Measurements from ENCODE around the gene ELMO1. TPM values are rescaled to one million over a fixed set of nuclear protein-coding genes. Genes with fewer than 3 reads are reported as not detected.

The ELMO1 gene
- polyA plus RNA-seq, 1 donor (not counting 4 experiments of a cell fraction or from before 2014, with no cell fraction given) = not detected

- no peak overlapping the region for H3K4me3 ChIP-seq (ENCODE audit: control insufficient read depth in 2 of 3, extremely low read depth in 1 of 3, insufficient read depth in 2 of 3, low read depth in 1 of 3, low read length in 3 of 3)
- H3K9me3 ChIP-seq (ENCODE audit: control insufficient read depth, low read depth, low read length) = no peaks in the 10 kb centered on the region
- no peaks in the 10 kb centered on the region for H3K4me1 ChIP-seq (ENCODE audit: control insufficient read depth, extremely low read depth, insufficient read depth, low read length)
- no peak for DNase-seq (ENCODE audit: low read depth, low spot score)
- no peak overlapping the region for H2AFZ ChIP-seq (ENCODE audit: control insufficient read depth, low read length)
- H3K9me1 ChIP-seq (ENCODE audit: control insufficient read depth, extremely low read depth, insufficient read depth, low read length) = no peaks in the 10 kb centered on the region
- no peak for TF ChIP-seq EZH2 (IDR thresholded peaks at IDR 0.05; ENCODE audit: low read length)
- no peak for TF ChIP-seq CTCF (optimal IDR thresholded peaks at IDR 0.05 in 1 of 3, IDR thresholded peaks at IDR 0.05 in 1 of 3, conservative IDR thresholded peaks at IDR 0.05 in 1 of 3; ENCODE audit: extremely low read depth in 1 of 3, insufficient read depth in 2 of 3, low read length in 3 of 3)
- H4K20me1 ChIP-seq (ENCODE audit: control insufficient read depth, extremely low read depth, insufficient read depth, low read length) = no peaks in the 10 kb centered on the region
- FAIRE-seq = no peak
- no peak overlapping the region for H3K9ac ChIP-seq (ENCODE audit: control insufficient read depth, extremely low read depth, insufficient read depth, low read length)
- no peaks in the 10 kb centered on the region for H3K36me3 ChIP-seq (ENCODE audit: control insufficient read depth in 2 of 2, extremely low read depth in 1 of 2, insufficient read depth in 2 of 2, low read length in 2 of 2)
- dilution Hi-C loops (cut with MboI; ENCODE audit: extremely low pct_ligation_motif_present, low sequenced_read_pairs) = no loop called here
- H3K27me3 ChIP-seq (ENCODE audit: control insufficient read depth, extremely low read depth, insufficient read depth, low read length) = no peaks in the 10 kb centered on the region
- H3K4me2 ChIP-seq (ENCODE audit: control insufficient read depth, extremely low read depth, insufficient read depth, low read depth, low read length) = no peak overlapping the region
- no peaks in the 10 kb centered on the region for H3K79me2 ChIP-seq (ENCODE audit: control insufficient read depth, insufficient read depth, low read length)
- no peak overlapping the region for H3K27ac ChIP-seq (ENCODE audit: control insufficient read depth, insufficient read depth, low read length)
These were observed 159.3 kb downstream of the ELMO1 start for GRCh38 chr7:37289367-37289766.

- Histone ChIP-seq H3K27me3 (ENCODE audit: control insufficient read depth, extremely low read depth, insufficient read depth, low read length) (no peaks in the 10 kb centered on the region), H4K20me1 (ENCODE audit: control insufficient read depth, extremely low read depth, insufficient read depth, low read length) (no peaks in the 10 kb centered on the region), H3K79me2 (ENCODE audit: control insufficient read depth, insufficient read depth, low read length) (no peaks in the 10 kb centered on the region), H3K4me1 (ENCODE audit: control insufficient read depth, extremely low read depth, insufficient read depth, low read length) (no peaks in the 10 kb centered on the region), H3K27ac (ENCODE audit: control insufficient read depth, insufficient read depth, low read length) (no peak overlapping the region), H3K9me3 (ENCODE audit: control insufficient read depth, low read depth, low read length) (no peaks in the 10 kb centered on the region), H3K9me1 (ENCODE audit: control insufficient read depth, extremely low read depth, insufficient read depth, low read length) (no peaks in the 10 kb centered on the region), H2AFZ (ENCODE audit: control insufficient read depth, low read length) (no peak overlapping the region), H3K4me3 (ENCODE audit: control insufficient read depth in 2 of 3, extremely low read depth in 1 of 3, insufficient read depth in 2 of 3, low read depth in 1 of 3, low read length in 3 of 3) (no peak overlapping the region), H3K4me2 (ENCODE audit: control insufficient read depth, extremely low read depth, insufficient read depth, low read depth, low read length) (no peak overlapping the region), H3K9ac (ENCODE audit: control insufficient read depth, extremely low read depth, insufficient read depth, low read length) (no peak overlapping the region), H3K36me3 (ENCODE audit: control insufficient read depth in 2 of 2, extremely low read depth in 1 of 2, insufficient read depth in 2 of 2, low read length in 2 of 2) (no peaks in the 10 kb centered on the region)
- dilution Hi-C loops (cut with MboI; ENCODE audit: extremely low pct_ligation_motif_present, low sequenced_read_pairs) = no loop called here
- FAIRE-seq (no peak), DNase-seq (ENCODE audit: low read depth, low spot score) (no peak)
- TF ChIP-seq CTCF (optimal IDR thresholded peaks at IDR 0.05 in 1 of 3, IDR thresholded peaks at IDR 0.05 in 1 of 3, conservative IDR thresholded peaks at IDR 0.05 in 1 of 3; ENCODE audit: extremely low read depth in 1 of 3, insufficient read depth in 2 of 3, low read length in 3 of 3) = no peak
- no peak for TF ChIP-seq EZH2 (IDR thresholded peaks at IDR 0.05; ENCODE audit: low read length)
These were observed 161.4 kb downstream of the ELMO1 start for GRCh38 chr7:37287131-37287855.

All from keratinocyte (primary cell).